Activated naive CD8-positive, alpha-beta T cell treated with anti-CD3 and anti-CD28 coated beads, Interleukin-2, amount 10 ng/mL, durations not matched to agents 7 days and 5 days (primary cell): ENCODE measurements around the gene RIC3. TPM values are rescaled to one million over a fixed set of nuclear protein-coding genes. Genes with fewer than 3 reads are reported as not detected.

Experiments
- ATAC-seq: fragments of 150-1000 bp; cut with Tn5 transposase; one replicate; pipeline ENCODE4 v1.10.0; 2021; ENCODE audit warnings: low read depth, moderate library complexity
- POLR2A ChIA-PET: fragments of 350-600 bp; sonication (Branson Sonifier 250); formaldehyde crosslinking; loops from one replicate; lab custom pipeline; 2021; ENCODE audit warnings: antibody characterized with exemption; lab: Charles Lee
- DNase-seq: peaks from one replicate; pipeline ENCODE4 v3.0.0; 2021
- H3K27ac Mint-ChIP-seq: one replicate; pipeline ENCODE4 v1.8.0; 2022; ENCODE audit warnings: mild to moderate bottlenecking, mixed read lengths
- H3K27me3 Mint-ChIP-seq: one replicate; pipeline ENCODE4 v1.8.0; 2022; ENCODE audit warnings: mild to moderate bottlenecking, moderate library complexity, mixed read lengths
- H3K36me3 Mint-ChIP-seq: one replicate; pipeline ENCODE4 v1.8.0; 2021; ENCODE audit warnings: mild to moderate bottlenecking, mixed read lengths
- H3K4me1 Mint-ChIP-seq: one replicate; pipeline ENCODE4 v1.8.0; 2021; ENCODE audit warnings: mixed read lengths
- H3K4me3 Mint-ChIP-seq: one replicate; pipeline ENCODE4 v1.8.0; 2022; ENCODE audit warnings: mild to moderate bottlenecking, moderate library complexity, mixed read lengths
- H3K9me3 Mint-ChIP-seq: one replicate; pipeline ENCODE4 v1.8.0; 2021; ENCODE audit warnings: mixed read lengths
- total RNA-seq, 2 experiments: library from RNA; stranded (reverse); gene quantifications; one replicate each; pipeline ENCODE4 v1.2.3, GENCODE V29; 2021

Gene RIC3, protein sequence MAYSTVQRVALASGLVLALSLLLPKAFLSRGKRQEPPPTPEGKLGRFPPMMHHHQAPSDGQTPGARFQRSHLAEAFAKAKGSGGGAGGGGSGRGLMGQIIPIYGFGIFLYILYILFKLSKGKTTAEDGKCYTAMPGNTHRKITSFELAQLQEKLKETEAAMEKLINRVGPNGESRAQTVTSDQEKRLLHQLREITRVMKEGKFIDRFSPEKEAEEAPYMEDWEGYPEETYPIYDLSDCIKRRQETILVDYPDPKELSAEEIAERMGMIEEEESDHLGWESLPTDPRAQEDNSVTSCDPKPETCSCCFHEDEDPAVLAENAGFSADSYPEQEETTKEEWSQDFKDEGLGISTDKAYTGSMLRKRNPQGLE
- total RNA-seq, result 10 to 100 TPM; 18.6 to 18.7 TPM

DNA sequence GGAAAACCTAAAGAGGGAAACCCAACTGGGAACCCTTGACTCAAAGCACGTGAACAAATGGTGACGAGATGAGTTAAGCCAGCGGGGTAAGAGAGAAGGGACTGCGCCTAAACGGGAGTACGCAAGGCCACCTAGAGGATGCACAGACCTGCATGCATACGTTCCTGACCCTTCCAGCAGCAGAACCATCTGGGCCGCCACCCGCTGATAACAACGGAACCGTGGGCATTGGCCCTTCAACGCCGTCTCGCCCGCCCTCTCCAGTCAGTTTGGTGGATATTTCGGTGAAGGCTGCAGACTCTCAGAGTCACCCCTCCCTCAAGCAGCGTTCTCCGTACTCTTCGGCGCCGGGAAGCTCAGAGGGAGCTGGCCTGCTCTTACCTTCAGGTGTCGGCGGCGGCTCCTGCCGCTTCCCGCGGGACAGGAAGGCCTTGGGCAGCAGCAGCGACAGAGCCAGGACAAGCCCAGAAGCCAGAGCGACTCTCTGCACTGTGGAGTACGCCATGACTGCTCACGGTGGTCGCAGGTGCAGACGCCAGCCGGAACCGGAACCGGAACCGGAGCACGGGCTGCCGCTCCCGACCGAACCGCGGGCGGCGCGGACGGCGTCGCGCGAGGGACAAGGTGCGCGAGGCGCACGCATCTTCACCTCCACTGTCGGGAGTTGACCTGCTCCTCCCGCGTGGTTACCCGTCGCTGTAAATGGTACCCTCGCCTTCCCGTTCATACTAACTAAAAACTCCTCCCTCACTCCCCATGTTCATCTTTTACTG lies at the start of gene RIC3:
Gene RIC3 (minus strand): TSS at position 541 of the 773 bp plus-strand sequence. CDS start 36 bp downstream, at position 505.
- ATAC-seq, result peak; percentile 81
- Mint-ChIP-seq H3K27ac (peak within 1 kb of the TSS; percentile 60), H3K27me3 (peaks cover 22% of the 10 kb centered on the region), H3K9me3 (peaks cover 1% of the 10 kb centered on the region), H3K4me1 (peaks cover 22% of the 10 kb centered on the region), H3K4me3 (peak within 1 kb of the TSS; percentile 86), H3K36me3 (peaks cover 2% of the 10 kb centered on the region)
- DNase-seq, result peak; percentile 70
- POLR2A ChIA-PET, result interaction anchor here (0.6 kb wide), 1 partner anchor 35 kb away, joined by 3 read pairs; no protein-coding TSS in a partner anchor

DNA sequence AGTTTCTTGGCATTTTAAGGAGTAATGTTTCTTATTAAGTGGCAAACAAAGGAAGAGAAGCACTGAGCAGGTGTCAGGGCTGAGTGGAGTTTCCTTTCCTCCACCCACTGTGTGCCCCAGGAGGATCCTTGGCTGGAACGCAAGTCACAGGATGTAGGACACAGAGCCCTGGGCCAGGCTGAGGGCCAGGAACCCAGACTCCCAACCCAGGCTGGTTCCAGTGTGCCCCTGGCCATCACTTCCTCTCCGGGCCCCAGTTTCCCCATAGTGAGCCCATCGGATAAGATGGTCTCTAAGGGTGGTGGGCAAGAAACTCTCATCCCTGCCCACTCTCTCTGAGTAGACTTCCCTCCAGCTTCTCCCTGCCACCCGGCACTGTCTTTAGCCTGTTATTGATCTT lies 49.6 kb upstream of the RIC3 start:
- Mint-ChIP-seq H3K4me3 (no peak overlapping the region), H3K27me3 (peaks cover 11% of the 10 kb centered on the region), H3K4me1 (peaks cover 2% of the 10 kb centered on the region), H3K36me3 (no peaks in the 10 kb centered on the region), H3K27ac (no peak overlapping the region), H3K9me3 (no peaks in the 10 kb centered on the region)
- ATAC-seq, result no peak
- no peak for DNase-seq
- POLR2A ChIA-PET, result interaction anchor here (1.3 kb wide), 1 partner anchor 45 kb away, joined by 3 read pairs; the partner anchor contains the start of gene LMO1

- Mint-ChIP-seq H3K9me3 (no peaks in the 10 kb centered on the region), H3K27ac (no peak overlapping the region), H3K4me1 (peaks cover 2% of the 10 kb centered on the region), H3K36me3 (no peaks in the 10 kb centered on the region), H3K27me3 (peaks cover 11% of the 10 kb centered on the region), H3K4me3 (no peak overlapping the region)
- DNase-seq (no peak), ATAC-seq (no peak)
- POLR2A ChIA-PET, result interaction anchor here (1.3 kb wide), 1 partner anchor 46 kb away, joined by 3 read pairs; the partner anchor contains the start of gene LMO1
Observed at GRCh38 chr11:8217926-8218325, 49.1 kb upstream of the RIC3 start.

GRCh38 chr11:8217136-8217535 lies 48.3 kb upstream of the RIC3 start:
- peaks cover 11% of the 10 kb centered on the region for H3K27me3 Mint-ChIP-seq
- no peak overlapping the region for H3K27ac Mint-ChIP-seq
- H3K4me3 Mint-ChIP-seq, result no peak overlapping the region
- ATAC-seq (no peak), DNase-seq (no peak)
- no peaks in the 10 kb centered on the region for H3K9me3 Mint-ChIP-seq
- no peaks in the 10 kb centered on the region for H3K4me1 Mint-ChIP-seq
- POLR2A ChIA-PET, result interaction anchor here (1.3 kb wide), 1 partner anchor 47 kb away, joined by 3 read pairs; the partner anchor contains the start of gene LMO1
- no peaks in the 10 kb centered on the region for H3K36me3 Mint-ChIP-seq

DNA sequence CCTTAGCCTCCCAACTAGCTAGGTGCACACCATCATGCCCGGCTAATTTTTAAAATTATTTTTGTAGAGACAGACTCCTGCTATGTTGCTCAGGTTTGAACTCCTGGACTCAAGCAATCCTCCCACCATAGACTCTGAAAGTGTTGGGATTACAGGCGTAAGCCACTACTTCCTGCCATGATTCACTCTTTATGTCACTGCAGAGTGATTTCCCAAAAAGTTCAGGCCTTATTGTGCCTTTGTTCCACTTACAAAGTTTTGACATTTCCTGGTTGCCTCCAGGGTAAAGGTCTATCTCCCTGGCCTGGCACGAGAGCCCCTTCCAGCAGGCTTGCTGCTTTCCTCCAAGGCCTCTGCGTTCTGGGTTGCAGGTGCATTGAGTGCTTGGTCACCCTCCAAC lies 44.6 kb upstream of the RIC3 start:
- POLR2A ChIA-PET, result no interaction called here
- H3K4me3 Mint-ChIP-seq, result no peak overlapping the region
- no peak for DNase-seq
- no peaks in the 10 kb centered on the region for H3K4me1 Mint-ChIP-seq
- H3K27ac Mint-ChIP-seq, result no peak overlapping the region
- ATAC-seq, result no peak
- peaks cover 12% of the 10 kb centered on the region for H3K27me3 Mint-ChIP-seq
- no peaks in the 10 kb centered on the region for H3K36me3 Mint-ChIP-seq
- H3K9me3 Mint-ChIP-seq, result no peaks in the 10 kb centered on the region

DNA sequence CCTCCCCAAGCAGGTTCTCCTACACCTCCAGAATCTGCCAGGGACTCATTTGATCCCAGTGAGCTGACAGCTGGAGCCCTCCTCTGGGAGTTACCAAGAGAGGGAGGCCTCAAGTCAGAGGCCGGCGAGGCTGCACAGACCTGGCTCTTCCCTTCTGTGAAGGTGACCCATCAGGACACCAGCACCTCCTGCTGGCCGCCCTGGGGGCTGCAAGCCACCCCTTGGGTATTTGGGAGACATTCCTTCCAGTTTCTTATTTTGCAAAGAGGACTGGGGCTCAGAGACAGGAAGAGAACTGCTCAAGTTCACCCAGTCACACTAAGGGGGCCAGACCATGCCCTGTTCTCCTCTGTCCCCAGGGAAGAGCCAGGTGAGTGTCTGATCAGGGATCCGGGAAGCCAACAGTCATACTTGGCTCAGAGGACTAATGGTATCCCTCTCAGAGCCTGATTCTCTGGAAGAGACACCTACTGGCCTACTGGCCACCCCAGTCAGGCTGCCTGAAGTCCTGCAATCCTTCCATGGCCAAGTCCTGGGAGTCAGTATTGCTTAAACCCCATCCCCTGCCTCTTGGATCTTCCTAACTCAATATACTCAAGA lies 40.5 kb upstream of the RIC3 start:
- Mint-ChIP-seq H3K27ac (no peak overlapping the region), H3K4me1 (no peaks in the 10 kb centered on the region), H3K27me3 (peaks cover 28% of the 10 kb centered on the region), H3K36me3 (no peaks in the 10 kb centered on the region), H3K4me3 (no peak overlapping the region), H3K9me3 (no peaks in the 10 kb centered on the region)
- DNase-seq (no peak), ATAC-seq (no peak)
- POLR2A ChIA-PET, result no interaction called here

DNA sequence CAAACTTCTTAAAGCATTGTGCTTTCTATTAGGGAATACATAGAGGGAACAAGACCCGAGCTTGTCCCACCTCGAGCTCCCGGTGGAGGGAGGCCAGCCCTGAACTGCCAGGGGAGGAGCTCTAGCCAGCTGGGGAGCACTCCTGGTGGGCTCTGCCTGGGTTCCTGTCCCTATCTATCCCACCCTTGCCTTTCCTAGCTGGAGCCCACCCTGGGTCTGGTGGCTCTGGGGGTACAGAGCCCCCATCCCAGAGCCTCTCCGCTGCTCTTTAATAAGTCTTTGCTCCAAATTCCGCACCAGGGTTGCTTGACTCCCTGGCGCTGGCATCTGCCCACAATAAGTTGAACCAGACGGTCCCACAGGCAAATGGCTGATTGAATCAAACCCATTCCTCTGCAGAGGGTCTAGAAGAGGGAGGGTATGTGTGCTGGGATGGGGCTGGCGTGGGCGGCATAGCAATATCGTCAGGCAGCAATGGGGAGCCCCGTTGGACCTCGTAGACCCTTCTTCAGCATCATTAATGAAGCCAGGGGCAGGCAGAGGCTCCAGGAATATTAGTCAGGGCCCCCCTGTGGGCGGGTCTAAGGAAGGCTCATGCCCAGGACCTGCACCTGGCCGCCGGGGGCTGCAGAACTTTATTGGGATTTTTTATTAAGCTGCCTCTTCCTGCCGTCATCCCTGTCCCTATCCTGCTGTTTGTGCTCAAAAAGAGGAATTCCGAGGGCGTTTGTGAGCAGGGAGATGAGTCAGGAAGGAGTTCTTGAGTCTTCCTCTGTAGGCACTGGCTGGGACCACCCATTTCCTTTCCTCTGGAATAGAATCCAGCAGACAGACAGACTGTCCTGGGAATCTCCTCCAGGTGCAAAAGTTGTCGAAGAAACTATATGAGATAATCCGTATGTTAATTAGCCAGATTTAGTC lies 38.5 kb upstream of the RIC3 start:
- H3K9me3 Mint-ChIP-seq, result no peaks in the 10 kb centered on the region
- POLR2A ChIA-PET, result no interaction called here
- H3K4me1 Mint-ChIP-seq, result no peaks in the 10 kb centered on the region
- no peaks in the 10 kb centered on the region for H3K36me3 Mint-ChIP-seq
- ATAC-seq (no peak), DNase-seq (no peak)
- H3K4me3 Mint-ChIP-seq, result no peak overlapping the region
- no peak overlapping the region for H3K27ac Mint-ChIP-seq
- peaks cover 27% of the 10 kb centered on the region for H3K27me3 Mint-ChIP-seq

GRCh38 chr11:8206251-8207079 lies 37.6 kb upstream of the RIC3 start:
- no peaks in the 10 kb centered on the region for H3K4me1 Mint-ChIP-seq
- no peaks in the 10 kb centered on the region for H3K36me3 Mint-ChIP-seq
- H3K9me3 Mint-ChIP-seq, result no peaks in the 10 kb centered on the region
- ATAC-seq (no peak), DNase-seq (no peak)
- H3K4me3 Mint-ChIP-seq, result no peak overlapping the region
- H3K27ac Mint-ChIP-seq, result no peak overlapping the region
- H3K27me3 Mint-ChIP-seq, result peaks cover 30% of the 10 kb centered on the region
- POLR2A ChIA-PET, result no interaction called here

DNA sequence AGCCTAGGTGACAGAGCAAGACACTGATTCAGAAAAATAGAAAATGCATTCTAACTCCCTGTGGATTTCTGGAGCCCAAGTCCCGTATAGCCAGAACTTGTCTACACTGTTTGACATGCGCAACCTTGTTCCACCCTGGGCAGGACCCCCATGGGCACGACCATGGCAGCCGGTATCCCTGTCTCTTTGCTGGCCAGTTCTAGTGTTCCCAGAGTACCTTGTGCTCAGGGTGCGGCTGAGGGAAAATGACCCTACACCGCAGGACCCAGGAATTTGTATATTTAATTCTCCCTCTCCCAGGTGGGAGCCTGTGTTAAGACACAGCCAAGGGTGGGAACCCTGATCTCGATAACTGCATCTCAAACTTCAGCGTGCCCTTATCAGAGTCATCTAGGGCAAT lies 36.7 kb upstream of the RIC3 start:
- H3K4me3 Mint-ChIP-seq, result no peak overlapping the region
- H3K4me1 Mint-ChIP-seq, result no peaks in the 10 kb centered on the region
- no peaks in the 10 kb centered on the region for H3K36me3 Mint-ChIP-seq
- DNase-seq (no peak), ATAC-seq (no peak)
- POLR2A ChIA-PET, result no interaction called here
- H3K27ac Mint-ChIP-seq, result no peak overlapping the region
- peaks cover 30% of the 10 kb centered on the region for H3K27me3 Mint-ChIP-seq
- H3K9me3 Mint-ChIP-seq, result no peaks in the 10 kb centered on the region

- ATAC-seq (no peak), DNase-seq (no peak)
- H3K27me3 Mint-ChIP-seq, result peaks cover 30% of the 10 kb centered on the region
- no peaks in the 10 kb centered on the region for H3K4me1 Mint-ChIP-seq
- H3K27ac Mint-ChIP-seq, result no peak overlapping the region
- POLR2A ChIA-PET, result interaction anchor here (0.6 kb wide), 1 partner anchor 35 kb away, joined by 3 read pairs; no protein-coding TSS in a partner anchor
- H3K9me3 Mint-ChIP-seq, result no peaks in the 10 kb centered on the region
- H3K4me3 Mint-ChIP-seq, result no peak overlapping the region
- H3K36me3 Mint-ChIP-seq, result no peaks in the 10 kb centered on the region
Observed at GRCh38 chr11:8204596-8204995, 35.8 kb upstream of the RIC3 start.

DNA sequence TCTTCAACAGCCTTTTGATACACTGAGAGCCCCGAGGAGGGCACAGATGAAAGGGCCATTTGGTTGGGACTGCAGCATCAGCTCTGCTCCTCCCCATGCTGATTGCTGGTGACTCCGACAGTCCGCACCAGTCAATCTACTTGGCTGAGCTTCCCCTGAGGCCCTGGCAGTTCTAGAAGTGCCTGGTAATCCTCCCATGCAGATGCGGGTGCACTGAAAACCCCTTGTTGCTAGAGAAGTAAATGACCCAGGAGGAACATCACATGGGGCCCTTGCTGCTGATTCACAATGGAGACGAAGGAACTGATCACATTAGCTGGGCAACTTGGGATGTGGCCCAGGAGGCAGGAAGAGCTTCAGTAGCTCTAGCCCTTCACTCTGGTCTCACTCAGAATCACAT lies 35.2 kb upstream of the RIC3 start:
- H3K9me3 Mint-ChIP-seq, result no peaks in the 10 kb centered on the region
- no peak for ATAC-seq
- DNase-seq, result no peak
- H3K4me1 Mint-ChIP-seq, result no peaks in the 10 kb centered on the region
- POLR2A ChIA-PET, result interaction anchor here (0.6 kb wide), 1 partner anchor 35 kb away, joined by 3 read pairs; no protein-coding TSS in a partner anchor
- no peaks in the 10 kb centered on the region for H3K36me3 Mint-ChIP-seq
- no peak overlapping the region for H3K27ac Mint-ChIP-seq
- no peak overlapping the region for H3K4me3 Mint-ChIP-seq
- H3K27me3 Mint-ChIP-seq, result peaks cover 30% of the 10 kb centered on the region

DNA sequence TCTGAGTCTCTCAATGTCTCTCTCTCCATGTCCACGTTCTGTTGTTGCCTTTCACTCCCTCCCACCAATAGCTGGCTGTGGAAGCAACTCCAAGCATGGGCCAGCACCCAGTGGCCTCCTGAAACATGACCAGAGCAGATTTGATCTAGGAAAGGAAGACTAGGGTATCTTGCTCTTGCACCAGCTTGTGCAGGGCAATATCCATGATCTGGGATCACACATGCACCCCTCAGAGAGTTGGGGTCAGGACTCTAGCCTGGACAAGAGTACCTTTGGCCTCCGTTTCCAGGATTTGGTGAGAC lies 34.5 kb upstream of the RIC3 start:
- H3K4me3 Mint-ChIP-seq, result no peak overlapping the region
- H3K36me3 Mint-ChIP-seq, result no peaks in the 10 kb centered on the region
- H3K4me1 Mint-ChIP-seq, result no peaks in the 10 kb centered on the region
- H3K27me3 Mint-ChIP-seq, result peaks cover 34% of the 10 kb centered on the region
- DNase-seq, result no peak
- ATAC-seq, result no peak
- no peaks in the 10 kb centered on the region for H3K9me3 Mint-ChIP-seq
- no peak overlapping the region for H3K27ac Mint-ChIP-seq
- POLR2A ChIA-PET, result no interaction called here
